Parathyroid adenoma (tissue), 2 donors: ENCODE measurements around the gene ADAM23.
A peak's percentile ranks its signal among the peaks of the same experiment; 100 is the strongest.

Experiments used
- H2AFZ ChIP-seq: fragments of 300-600 bp; sonication (generic); one replicate; pipeline ENCODE4 v1.7.0; 2017; ENCODE audit warnings: antibody characterized with exemption, mild to moderate bottlenecking
- H3K27ac ChIP-seq: fragments of 300-600 bp; sonication (generic); one replicate; pipeline ENCODE4 v1.7.0; 2017
- H3K27me3 ChIP-seq: fragments of 300-600 bp; sonication (generic); one replicate; pipeline ENCODE4 v1.7.0; 2017; ENCODE audit warnings: low read length; ENCODE audit not compliant: control insufficient read depth, insufficient read depth
- H3K36me3 ChIP-seq: fragments of 300-600 bp; sonication (generic); one replicate; pipeline ENCODE4 v1.7.0; 2017; ENCODE audit warnings: low read length; ENCODE audit not compliant: control insufficient read depth, insufficient read depth
- H3K4me1 ChIP-seq: fragments of 300-600 bp; sonication (generic); one replicate; pipeline ENCODE4 v1.7.0; 2017; ENCODE audit warnings: control low read depth
- H3K4me2 ChIP-seq: fragments of 300-600 bp; sonication (generic); one replicate; pipeline ENCODE4 v1.7.0; 2017; ENCODE audit warnings: low read length
- H3K4me3 ChIP-seq: fragments of 300-600 bp; sonication (generic); one replicate; pipeline ENCODE4 v1.7.0; 2017; ENCODE audit warnings: low read depth, low read length
- H3K79me2 ChIP-seq: fragments of 300-600 bp; sonication (generic); one replicate; pipeline ENCODE4 v1.7.0; 2017; ENCODE audit warnings: control low read depth
- H3K9ac ChIP-seq: fragments of 300-600 bp; sonication (generic); one replicate; pipeline ENCODE4 v1.7.0; 2017; ENCODE audit warnings: mild to moderate bottlenecking
- H3K9me3 ChIP-seq: fragments of 300-600 bp; sonication (generic); one replicate; pipeline ENCODE4 v1.7.0; 2017; ENCODE audit warnings: low read length; ENCODE audit not compliant: control insufficient read depth
- CTCF ChIP-seq: fragments of 300-600 bp; sonication (generic); IDR thresholded peaks from one replicate; pipeline ENCODE4 v1.7.0; 2017; ENCODE audit warnings: antibody characterized with exemption, mild to moderate bottlenecking
- donor health status: primary hyperparathyroidism.

The ADAM23 gene

DNA sequence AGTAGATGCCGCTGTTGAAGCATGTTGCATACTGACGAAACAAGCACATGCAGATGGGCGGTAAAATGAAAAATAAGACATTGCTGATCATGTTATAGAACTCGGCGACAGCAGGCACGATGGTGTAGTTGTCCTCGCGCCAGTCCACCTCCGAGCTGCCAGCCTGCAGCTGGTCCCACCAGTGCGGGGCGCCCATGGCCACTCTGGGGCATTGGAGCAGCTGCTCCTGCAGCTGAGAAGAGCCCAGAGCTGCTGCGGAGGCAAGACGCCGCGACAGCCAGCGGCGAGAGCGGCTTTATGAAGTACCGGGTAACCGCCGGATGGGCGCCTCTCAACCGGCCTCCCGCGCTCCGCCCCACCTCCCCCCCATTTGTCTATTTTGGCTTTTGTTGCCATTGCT lies 32.6 kb upstream of the ADAM23 start:
- Histone ChIP-seq H3K79me2 (no peaks in the 10 kb centered on the region), H3K4me1 (no peaks in the 10 kb centered on the region), H3K9ac (no peak overlapping the region), H3K4me2 (no peak overlapping the region), H2AFZ (no peak overlapping the region), H3K36me3 (no peaks in the 10 kb centered on the region), H3K9me3 (no peaks in the 10 kb centered on the region), H3K4me3 (no peak overlapping the region), H3K27me3 (no peaks in the 10 kb centered on the region), H3K27ac (no peak overlapping the region)
- no peak for TF ChIP-seq CTCF

- Histone ChIP-seq H2AFZ (no peak overlapping the region), H3K4me1 (no peaks in the 10 kb centered on the region), H3K79me2 (no peaks in the 10 kb centered on the region), H3K4me2 (no peak overlapping the region), H3K27me3 (no peaks in the 10 kb centered on the region), H3K9ac (no peak overlapping the region), H3K36me3 (no peaks in the 10 kb centered on the region), H3K4me3 (no peak overlapping the region), H3K9me3 (no peaks in the 10 kb centered on the region), H3K27ac (no peak overlapping the region)
- TF ChIP-seq CTCF: no peak
Observed at GRCh38 chr2:206415618-206416243, 27.6 kb upstream of the ADAM23 start.

DNA sequence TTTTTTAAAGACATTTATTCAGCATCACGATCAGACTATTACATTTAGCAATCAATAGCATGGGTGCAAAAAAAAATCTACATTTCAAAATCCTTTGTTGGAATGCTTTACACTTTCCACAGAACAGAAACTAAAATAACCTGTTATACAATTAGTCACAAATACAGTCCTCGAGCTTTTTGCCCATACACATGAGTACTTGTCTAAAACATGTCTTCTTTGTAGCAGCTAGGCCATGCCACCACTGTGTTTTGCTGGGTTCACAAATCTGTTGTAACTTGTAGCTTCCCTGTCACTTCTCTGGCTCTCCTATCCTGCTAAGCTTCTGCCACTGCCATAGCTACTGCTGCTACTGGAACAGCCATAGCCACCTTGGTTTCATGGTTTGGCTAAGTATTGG lies 24.4 kb upstream of the ADAM23 start:
- Histone ChIP-seq H3K4me1 (peaks cover 13% of the 10 kb centered on the region), H3K4me2 (no peak overlapping the region), H3K36me3 (no peaks in the 10 kb centered on the region), H3K9ac (no peak overlapping the region), H3K4me3 (no peak overlapping the region), H3K79me2 (no peaks in the 10 kb centered on the region), H2AFZ (no peak overlapping the region), H3K9me3 (no peaks in the 10 kb centered on the region), H3K27me3 (no peaks in the 10 kb centered on the region), H3K27ac (no peak overlapping the region)
- no peak for TF ChIP-seq CTCF

- Histone ChIP-seq H3K27ac (no peak overlapping the region), H3K4me3 (no peak overlapping the region), H3K4me2 (no peak overlapping the region), H3K36me3 (no peaks in the 10 kb centered on the region), H3K9me3 (no peaks in the 10 kb centered on the region), H2AFZ (no peak overlapping the region), H3K4me1 (peaks cover 13% of the 10 kb centered on the region), H3K79me2 (no peaks in the 10 kb centered on the region), H3K27me3 (no peaks in the 10 kb centered on the region), H3K9ac (no peak overlapping the region)
- TF ChIP-seq CTCF: no peak
Observed at GRCh38 chr2:206420721-206421120, 22.6 kb upstream of the ADAM23 start.

DNA sequence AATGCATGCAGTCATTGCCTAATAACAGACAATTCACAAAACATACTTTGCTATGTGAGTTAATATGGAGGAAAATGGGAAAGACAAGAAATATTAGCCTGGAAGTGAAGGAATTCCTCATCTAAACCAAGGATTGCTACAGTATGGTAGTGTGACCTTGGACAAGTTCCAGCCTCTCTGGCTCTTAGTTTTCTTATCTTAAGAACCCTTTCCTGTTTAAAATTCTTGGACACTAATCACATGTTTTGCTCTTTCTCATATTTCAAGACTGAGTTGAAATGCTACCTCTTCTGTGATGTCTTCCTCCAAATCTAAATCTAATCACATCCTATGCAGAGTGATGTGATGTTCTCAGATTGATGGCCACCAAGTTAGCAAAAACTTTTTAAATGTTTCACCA lies 20.8 kb upstream of the ADAM23 start:
- Histone ChIP-seq H3K4me1 (peaks cover 13% of the 10 kb centered on the region), H3K79me2 (no peaks in the 10 kb centered on the region), H3K36me3 (no peaks in the 10 kb centered on the region), H2AFZ (peak overlapping the region; percentile 64), H3K27ac (peak overlapping the region; percentile 22), H3K4me3 (no peak overlapping the region), H3K9me3 (no peaks in the 10 kb centered on the region), H3K9ac (no peak overlapping the region), H3K27me3 (no peaks in the 10 kb centered on the region), H3K4me2 (peak overlapping the region; percentile 44)
- no peak for TF ChIP-seq CTCF
